ENCODE results near the gene MAD1L1.
"Not testable (repeated sequence)": the region's sequence is repeated elsewhere in the genome, so short reads cannot be mapped to it uniquely, and the experiment has no call there.

Gene MAD1L1

DNA sequence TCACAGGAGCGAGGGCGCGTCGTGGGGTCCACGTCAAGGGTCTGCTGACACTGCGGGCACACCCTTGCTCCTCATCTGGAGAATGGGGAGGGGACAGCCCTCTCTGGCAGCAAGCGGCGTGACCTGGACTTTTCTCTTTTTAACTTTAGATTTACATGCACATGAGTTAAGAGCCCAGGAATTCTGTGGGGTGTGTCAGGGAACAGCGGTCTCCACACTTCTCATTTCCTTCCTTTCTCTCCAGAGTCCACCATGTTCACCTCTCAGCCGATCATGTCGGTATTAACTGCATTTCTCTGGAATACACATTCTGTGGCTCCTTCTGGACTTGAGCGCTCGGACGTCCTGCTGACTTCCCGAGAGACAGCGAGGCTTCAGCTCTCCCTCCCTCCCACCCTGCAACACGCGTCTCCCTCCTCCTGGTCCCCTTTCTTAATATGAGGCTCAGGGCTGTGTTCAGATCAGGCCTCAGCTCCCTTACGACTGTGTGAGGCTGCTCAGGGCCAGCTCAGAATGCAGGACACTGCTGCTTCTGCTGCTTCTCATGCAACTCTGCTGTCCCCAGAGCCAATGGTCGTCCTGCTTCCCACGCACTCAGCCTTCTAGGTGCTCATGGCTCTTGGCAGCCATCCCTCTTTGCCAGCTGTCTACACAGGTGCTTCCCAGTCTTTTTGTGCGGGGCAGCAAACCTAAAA, 301.3 kb downstream of the MAD1L1 start:
- peak; percentile 66 for DNase-seq

GRCh38 chr7:1930381-1931065, 302.2 kb downstream of the MAD1L1 start:
- DNase-seq: no peak

DNA sequence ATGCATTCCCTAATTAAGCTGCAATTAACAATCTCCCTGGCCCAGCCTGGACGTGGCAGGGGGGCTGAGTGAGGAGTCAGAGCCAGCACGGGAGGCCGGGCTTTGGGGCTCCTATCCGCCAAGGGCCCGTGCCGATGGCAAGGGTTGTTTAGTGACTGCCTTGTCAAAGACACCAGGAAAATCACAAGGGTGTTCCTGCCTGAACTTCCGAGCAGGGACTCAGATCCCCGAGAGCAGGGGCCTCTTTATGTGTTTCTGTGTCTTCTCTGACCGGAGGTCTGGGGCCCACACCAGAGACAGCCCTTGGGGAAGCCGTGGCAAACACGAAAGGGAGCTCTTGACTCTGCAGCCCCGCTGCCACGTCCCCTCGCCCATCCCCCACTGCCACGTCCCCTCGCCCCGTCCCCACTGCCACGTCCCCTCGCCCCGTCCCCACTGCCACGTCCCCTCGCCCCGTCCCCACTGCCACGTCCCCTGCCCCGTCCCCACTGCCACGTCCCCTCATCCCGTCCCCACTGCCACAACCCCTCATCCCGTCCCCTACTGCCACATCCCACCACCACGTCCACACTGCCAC, 303.3 kb downstream of the MAD1L1 start:
- not testable (repeated sequence) for DNase-seq

DNA sequence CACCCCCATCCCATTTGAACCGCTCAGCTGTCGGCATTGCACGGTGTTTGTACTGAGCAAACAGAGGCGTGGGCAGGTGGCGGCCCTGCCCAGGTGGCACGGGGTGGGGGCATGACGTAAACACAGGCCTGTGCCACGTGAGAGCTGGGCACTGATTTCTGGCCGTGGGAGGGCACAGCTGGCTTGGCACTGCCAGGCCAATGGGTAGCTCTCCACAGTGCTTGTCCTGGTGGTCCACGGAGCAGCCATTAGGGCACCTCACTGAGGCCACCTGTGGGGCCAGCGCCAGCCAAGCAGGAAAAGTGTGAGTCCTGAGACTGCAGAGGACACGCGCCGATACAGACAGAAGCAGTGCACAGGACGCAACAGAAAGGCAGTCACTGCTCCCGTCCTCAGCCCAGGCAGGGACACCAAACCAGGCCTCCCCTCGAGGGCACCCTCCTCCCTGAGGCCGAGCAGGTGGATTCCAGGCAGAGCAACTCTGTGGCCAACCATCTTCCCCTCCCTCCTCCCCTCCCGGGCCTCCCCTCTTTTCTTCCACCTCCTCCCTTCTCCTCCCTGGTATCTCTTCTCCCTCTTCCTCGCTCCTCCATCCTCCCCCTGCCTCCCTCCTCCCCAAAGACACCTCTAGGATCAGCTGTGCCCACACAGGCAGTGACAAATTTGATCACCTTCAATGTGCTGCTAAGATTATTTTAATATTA, 303.9 kb downstream of the MAD1L1 start:
- DNase-seq: peak; percentile 73

GRCh38 chr7:1927937-1928644, 304.7 kb downstream of the MAD1L1 start:
- DNase-seq: no peak

DNA sequence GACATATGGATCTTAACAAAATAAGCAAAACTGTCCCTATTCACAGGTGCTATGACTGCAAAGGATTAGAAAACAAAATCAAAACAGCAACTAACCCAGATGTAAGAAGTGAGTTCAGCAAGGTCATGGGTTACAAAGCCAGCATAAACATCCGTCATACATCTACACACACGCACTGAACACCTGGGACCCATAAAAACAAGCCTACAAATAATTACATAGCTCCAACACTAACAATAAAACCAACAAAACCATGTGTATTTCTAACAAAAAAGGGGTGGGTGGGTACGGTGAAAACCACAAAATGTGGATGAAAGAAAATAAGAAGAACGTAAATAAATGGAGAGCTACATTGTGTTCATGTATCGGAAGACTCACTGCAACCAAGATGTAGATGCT, 305.8 kb downstream of the MAD1L1 start:
- no peak for DNase-seq

- DNase-seq: no peak
Observed at GRCh38 chr7:1925973-1926907, 306.5 kb downstream of the MAD1L1 start.

- no peak for DNase-seq
Observed at GRCh38 chr7:1925349-1925748, 307.4 kb downstream of the MAD1L1 start.

GRCh38 chr7:1924258-1924817, 308.4 kb downstream of the MAD1L1 start:
- DNase-seq: no peak

GRCh38 chr7:1923409-1924257, 309.1 kb downstream of the MAD1L1 start:
- no peak for DNase-seq

- DNase-seq: no peak
Observed at GRCh38 chr7:1922870-1923236, 309.9 kb downstream of the MAD1L1 start.

DNA sequence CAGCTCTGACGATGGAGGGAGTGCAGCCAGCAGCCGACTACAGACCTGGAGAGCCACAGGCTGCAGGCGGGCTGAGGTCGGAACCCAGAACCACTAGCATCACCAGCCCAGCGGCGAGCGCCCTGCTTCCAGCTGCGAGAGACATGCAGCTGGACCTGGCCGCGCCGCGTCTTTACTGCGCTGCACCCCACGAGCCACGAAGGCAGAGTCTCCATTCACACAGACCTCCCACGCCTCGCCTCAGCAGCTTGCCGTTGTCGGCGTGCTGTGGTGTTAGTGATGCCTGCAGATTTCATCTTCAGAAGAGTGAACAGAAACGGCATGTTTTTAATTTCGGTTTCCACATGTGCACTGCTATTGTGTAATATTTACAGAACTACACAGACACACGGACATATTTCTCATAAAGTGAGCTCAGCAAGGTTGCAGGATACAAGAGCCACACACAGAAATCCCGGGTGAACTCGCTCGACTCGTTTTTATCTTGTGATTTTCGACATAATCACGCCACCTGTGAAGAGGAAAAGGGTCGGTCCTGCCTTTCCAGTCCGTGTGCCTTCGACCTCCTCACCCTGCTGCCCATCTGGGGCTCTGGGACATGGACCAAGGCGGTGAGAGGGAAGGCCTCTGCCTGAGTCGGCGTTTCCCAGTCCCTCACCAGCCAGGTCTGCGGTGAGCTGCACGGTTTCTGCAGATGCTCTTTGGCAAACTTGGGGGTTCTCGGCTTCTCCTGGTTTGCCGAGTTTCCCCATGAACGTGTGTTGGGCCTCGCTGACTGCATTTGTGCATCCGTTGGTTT, 310.5 kb downstream of the MAD1L1 start:
- DNase-seq: no peak

GRCh38 chr7:1920881-1921280, 311.9 kb downstream of the MAD1L1 start:
- no peak for DNase-seq

- no peak for DNase-seq
Observed at GRCh38 chr7:1920266-1920681, 312.5 kb downstream of the MAD1L1 start.

DNA sequence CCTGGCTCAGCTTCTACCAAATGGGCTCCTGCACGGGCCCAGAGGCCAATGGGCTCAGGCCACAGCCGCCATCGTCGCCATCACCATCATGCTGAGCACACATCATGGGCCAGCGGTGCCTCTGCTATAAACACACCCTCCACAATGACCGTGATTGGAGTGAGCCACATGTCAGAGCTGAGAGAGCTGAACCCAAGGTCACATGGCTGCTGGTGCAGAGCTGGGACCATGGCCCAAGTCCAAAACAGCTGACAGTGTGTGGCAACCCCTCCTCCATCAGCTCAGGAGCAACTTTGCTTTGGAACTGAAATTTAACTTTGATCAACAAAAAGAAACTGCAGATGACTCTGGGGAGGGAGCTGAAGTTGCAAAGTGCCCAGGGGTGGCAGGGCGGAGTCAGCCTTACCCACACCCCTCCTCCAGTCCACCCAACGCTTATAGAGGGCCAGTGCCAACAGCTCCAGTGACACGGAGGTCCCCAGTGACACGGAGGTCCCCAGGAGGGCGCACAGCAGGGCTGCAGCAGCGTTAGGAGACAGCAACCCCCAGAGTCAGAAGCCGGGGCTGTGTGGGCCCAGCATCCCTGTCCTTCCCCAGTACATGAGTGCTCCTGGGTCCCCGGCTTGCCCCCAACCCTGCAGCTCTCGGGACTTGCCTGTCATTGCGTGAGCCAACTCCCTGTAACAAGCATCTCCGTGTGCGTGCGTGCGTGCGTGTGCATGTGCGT, 313.0 kb downstream of the MAD1L1 start:
- DNase-seq: no peak

- DNase-seq: no peak
Observed at GRCh38 chr7:1918881-1919525, 313.7 kb downstream of the MAD1L1 start.

GRCh38 chr7:1918063-1918645, 314.6 kb downstream of the MAD1L1 start:
- no peak for DNase-seq
